NB4 (cell line): Measurements from ENCODE around the gene ZNF581.

Experiments used
- DNase-seq: peaks from one replicate; pipeline ENCODE4 v3.0.0; 2010; ENCODE audit warnings: low read depth
- H3K4me3 ChIP-seq: one replicate; pipeline ENCODE4 v1.5.1; 2011; ENCODE audit warnings: mild to moderate bottlenecking, low read depth, low read length, moderate library complexity
- CTCF ChIP-seq: IDR thresholded peaks from one replicate; pipeline ENCODE4 v1.5.1; 2012; ENCODE audit warnings: low read depth, low read length
- MYC ChIP-seq: IDR thresholded peaks from 2 replicates; pipeline ENCODE4 v1.6.1; 2011; ENCODE audit warnings: low read depth, low read length
- POLR2A ChIP-seq: IDR thresholded peaks from 2 replicates; pipeline ENCODE4 v1.6.1; 2011; ENCODE audit warnings: mild to moderate bottlenecking; ENCODE audit not compliant: insufficient read length; ENCODE audit errors: extremely low read depth
- TF ChIP-seq, protein P1 (sequence below): IDR thresholded peaks from 2 replicates; pipeline ENCODE4 v1.6.1; 2011; ENCODE audit warnings: low read depth, low read length

ZNF581 gene

GRCh38 chr19:55668603-55669348 is 25.3 kb downstream of the ZNF581 start:
- TF ChIP-seq CTCF (no peak), MYC (no peak), POLR2A (no peak)
- H3K4me3 ChIP-seq = no peak overlapping the region
- no peak for DNase-seq

DNA sequence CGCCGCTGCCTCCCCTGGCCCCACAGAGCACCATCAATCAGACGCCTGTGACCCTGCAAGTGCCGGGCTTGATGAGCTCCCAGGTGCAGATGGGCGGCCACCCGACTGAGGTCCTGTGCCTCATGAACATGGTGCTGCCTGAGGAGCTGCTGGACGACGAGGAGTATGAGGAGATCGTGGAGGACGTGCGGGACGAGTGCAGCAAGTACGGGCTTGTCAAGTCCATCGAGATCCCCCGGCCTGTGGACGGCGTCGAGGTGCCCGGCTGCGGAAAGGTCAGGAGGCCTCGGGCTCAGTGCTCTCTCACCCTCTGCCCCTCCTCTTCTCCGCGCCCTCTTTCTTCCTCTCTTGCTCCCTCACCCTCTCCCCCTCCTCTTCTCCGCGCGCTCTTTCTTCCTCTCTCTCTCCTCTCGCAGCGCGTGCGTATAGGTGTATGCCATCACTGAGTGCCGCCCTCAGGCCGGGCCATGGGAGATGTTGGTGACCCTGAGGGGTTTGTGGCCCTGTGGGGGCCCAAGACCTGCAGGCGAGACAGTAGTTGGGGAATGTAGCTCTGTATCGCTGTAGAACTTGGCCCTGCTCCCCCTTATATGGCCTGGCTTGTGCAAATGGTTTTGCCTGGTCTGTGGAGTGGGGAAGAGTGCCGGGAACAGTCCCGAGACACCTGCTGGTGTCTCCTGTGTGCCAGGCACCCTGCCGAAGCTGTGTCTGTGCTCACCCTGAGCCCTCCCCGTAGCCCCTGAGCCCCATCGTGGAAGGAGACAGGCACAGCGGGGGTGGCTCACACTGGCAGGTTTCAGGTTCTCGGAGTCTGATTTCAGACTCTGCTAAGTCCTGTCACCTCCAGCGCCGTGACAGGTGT is 26.2 kb downstream of the ZNF581 start:
- no peak for DNase-seq
- no peak overlapping the region for H3K4me3 ChIP-seq
- no peak for TF ChIP-seq CTCF
- TF ChIP-seq POLR2A = no peak
- TF ChIP-seq, protein P1, sequence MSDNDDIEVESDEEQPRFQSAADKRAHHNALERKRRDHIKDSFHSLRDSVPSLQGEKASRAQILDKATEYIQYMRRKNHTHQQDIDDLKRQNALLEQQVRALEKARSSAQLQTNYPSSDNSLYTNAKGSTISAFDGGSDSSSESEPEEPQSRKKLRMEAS = no peak
- TF ChIP-seq MYC = no peak

DNA sequence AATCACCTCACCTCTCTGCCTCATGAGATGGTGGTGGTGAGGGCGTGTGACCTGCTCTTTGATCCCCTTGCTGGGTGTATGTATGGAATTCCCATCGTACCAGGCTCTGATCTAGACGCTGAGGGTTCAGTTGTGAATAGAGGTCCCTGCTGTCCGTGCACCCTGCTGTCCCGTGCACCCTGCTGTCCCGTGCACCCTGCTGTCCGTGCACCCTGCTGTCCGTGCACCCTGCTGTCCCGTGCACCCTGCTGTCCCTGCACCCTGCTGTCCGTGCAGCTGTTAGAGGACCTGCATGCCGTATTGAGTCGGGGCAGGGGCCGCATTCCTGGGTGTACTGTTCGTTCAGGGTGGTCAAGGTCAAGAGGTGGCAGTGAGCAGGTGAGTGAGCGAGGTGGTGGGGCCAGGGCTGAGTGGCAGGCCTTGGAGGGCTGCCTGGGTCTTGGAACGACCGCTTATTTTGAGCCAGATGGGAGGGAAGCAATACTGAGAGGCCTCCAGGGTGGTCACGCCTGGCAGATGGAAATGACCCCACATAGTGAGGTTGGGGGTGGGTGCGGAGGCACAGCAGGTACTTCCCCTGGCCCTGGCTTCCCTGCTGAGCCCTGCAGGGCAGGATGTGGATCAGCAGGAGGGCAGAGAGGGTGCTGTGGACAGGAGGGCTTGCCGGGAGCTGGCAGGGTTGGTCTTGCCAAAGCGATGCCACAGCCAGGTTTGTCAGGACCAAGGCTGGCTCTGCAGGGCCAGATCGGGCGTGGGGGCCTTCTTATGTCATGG is 27.0 kb downstream of the ZNF581 start:
- peak; percentile 83 for DNase-seq
- TF ChIP-seq MYC = no peak
- TF ChIP-seq, protein P1 = 0 out of 2 replicates have a peak, but pooled peaks have one; percentile 10
- H3K4me3 ChIP-seq = no peak overlapping the region

- H3K4me3 ChIP-seq = no peak overlapping the region
- DNase-seq = no peak
- TF ChIP-seq CTCF (no peak), MYC (no peak), POLR2A (no peak)
- TF ChIP-seq, protein P1 = no peak
These were observed 27.6 kb downstream of the ZNF581 start for GRCh38 chr19:55671054-55671378.

DNA sequence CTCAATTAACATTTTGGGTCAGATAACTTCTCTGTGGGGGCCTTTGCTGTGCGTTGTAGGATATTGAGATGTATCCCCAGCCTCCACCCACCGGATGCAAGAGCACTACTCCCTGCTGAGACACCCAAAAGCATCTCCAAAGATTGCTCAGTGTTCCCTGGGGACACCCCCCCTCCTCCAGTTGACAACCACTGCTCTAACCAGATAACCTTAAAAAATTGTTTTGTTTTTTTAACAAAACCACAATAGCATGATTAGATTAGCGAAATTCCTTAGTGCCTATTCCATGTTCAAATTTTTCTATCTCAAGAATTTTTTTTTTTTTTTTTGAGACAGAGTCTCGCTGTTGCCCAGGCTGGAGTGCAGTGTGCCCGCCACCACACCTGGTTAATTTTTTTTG is 29.0 kb downstream of the ZNF581 start:
- peak; percentile 90 for DNase-seq
- TF ChIP-seq POLR2A = no peak
- no peak for TF ChIP-seq MYC
- TF ChIP-seq CTCF = no peak
- TF ChIP-seq, protein P1 = no peak
- no peak overlapping the region for H3K4me3 ChIP-seq

DNA sequence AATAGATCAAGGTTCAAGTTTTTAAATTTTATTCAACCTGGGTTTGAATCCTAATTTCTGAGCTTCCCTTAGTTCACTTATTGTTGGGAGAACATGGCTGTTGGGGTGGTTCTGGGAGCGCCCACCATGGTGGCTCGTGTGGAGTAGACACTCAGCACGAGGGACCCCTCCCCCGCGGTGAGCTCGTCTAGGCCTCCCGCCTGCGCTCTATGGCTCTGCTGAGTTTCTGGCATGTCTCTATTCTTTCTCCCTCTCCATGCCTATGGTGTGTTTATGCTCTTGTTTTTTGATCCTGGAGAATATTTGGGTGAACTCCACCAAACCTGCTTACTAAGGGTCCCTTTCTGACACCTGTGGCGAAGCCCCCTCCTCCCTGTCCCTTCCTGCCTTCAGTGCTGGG is 30.0 kb downstream of the ZNF581 start:
- H3K4me3 ChIP-seq = no peak overlapping the region
- no peak for TF ChIP-seq CTCF
- TF ChIP-seq, protein P1 = no peak
- no peak for TF ChIP-seq POLR2A
- TF ChIP-seq MYC = no peak
- DNase-seq = no peak
